NCI-H2107 (cell line): ENCODE measurements around the gene CACNA2D2.

Experiments used
- DNase-seq: peaks from one replicate; lab custom pipeline; 2025; lab: John Stamatoyannopoulos, UW

The CACNA2D2 gene

DNA sequence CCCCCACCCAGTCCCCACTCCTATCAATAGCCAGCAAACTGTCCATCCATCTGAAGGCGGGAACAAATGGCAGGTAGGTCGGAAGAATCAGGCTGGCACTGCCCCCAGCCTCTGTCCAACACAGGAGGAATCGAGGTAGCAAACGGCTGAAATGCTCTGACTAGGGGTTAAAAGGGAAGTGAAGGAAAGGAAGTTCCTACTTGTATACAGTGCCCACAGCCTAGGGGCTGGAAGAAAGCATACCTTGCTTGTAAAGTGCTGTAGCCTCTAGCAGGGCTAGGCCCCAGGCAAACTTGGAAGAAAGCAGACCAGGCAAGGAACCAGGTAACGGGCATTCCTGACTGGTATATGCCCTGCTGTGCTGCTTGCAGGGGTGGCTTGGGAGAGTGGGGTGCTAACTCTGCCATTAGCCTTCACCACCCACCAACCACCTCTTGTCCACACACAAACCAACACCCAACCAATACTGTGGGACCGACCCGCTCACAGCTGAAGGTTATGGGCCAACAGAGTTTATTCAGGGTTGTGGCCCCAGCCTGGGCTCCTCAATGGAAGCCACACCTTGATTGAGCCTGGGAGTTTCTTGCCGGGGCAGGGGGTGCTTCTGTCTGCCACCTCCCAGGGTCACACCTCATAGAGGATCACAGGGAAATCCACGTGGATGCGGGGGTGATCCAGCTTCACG is 177.8 kb downstream of the CACNA2D2 start:
- DNase-seq, result no peak

DNA sequence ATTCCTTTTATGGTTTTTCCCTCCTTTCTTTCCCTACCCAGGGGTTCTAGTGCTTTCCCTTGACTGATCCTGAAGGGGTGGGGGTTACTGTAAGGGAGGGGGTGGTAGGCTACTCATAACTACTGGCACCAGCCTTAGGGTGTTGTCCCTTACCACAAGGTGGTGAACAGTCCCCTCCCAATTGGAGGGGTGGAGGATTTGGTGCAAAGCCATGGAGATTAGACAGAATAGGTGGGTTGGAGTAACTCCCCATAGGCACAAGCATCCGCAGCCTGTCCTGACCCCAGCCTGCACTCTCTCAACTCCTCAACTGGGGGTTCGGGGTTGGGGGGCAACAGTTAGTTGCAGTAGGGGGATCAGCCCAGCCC is 178.3 kb downstream of the CACNA2D2 start:
- DNase-seq, result no peak

DNA sequence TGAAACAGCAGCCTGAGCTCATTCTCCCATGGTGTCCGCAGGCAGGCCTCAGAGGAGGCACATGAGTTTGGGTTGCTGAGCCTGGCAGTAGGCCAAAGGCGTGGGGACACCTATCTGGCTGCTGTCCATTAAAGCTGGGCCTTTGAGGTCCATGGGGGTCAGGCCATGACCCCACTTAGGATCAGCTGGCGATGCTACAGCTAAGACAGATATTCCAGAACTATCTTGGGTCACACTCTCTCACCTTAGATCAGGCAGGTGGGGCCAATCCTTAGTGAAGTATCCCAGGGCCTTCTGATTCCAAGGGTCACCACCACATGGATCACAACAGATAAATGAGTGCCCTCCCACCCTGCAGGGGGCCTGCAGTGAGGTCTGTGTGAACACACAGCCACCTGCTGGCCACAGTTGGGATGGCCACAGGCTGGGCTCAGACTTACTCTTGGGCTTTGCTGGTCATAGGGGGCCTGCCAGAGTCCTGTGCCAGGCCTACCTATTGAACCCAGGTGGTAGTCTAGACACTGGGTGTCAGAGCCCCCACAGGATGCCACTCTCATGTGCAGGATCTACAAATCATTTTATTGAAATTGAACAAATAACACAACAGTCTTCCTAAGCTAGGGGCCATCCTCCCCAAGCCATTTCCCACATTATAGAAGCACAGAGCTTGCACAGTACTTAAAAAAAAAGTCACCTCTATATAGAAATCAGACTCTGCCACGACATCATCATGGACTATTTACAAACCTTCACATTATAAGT is 178.9 kb downstream of the CACNA2D2 start:
- DNase-seq, result no peak

DNA sequence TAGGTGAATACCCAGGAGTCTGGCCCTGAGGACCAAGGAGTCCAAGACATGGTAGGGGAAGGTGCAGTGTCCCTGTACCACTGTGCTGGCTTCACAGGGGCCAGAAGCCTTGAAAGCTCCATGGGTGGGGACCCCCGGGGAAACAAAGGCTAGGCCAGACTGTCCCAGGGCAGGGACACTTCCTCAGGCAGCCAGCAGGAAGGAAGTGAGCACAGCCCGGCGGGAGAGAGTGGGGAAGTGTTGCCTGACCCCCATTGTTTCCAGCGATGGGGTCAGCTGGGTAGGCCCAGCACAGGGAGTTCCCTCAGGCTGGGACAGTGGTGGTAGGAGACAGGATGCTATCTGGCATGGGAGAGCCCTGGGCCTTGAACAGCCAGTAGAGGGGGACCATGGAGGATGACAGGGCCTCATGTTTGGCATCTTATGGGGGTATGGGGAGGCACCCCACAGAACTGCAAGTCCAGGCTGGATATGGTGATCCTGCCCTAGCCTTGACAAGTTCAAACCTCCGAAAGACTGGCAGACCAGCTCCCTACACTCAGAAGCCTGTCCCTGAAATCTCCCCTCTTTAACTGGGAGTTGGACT is 179.7 kb downstream of the CACNA2D2 start:
- no peak for DNase-seq

DNA sequence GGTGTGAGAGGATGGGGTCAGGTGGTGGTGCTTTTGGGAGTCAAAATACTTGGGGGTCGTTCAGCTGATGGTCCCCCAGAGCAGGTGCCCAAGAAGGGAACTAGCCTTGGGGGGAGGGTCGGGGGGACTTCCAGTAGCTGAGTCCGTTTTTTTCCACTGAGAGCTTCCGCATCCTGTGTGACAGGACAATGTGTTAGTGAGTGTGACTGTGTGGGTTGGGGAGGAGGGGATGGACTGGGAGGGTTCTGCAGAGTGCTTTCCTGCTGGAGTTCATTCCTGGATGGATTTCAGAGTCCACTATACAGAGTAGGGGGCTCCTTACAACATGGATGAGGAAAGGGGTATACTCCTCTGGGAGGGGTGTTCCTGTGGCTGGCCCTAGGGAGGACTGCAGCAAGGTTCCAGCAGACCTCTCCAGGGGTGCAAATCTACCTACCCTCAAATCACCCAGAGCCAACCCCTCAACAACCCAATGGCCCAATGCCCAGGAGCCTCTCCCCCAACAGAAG is 180.3 kb downstream of the CACNA2D2 start:
- no peak for DNase-seq

DNA sequence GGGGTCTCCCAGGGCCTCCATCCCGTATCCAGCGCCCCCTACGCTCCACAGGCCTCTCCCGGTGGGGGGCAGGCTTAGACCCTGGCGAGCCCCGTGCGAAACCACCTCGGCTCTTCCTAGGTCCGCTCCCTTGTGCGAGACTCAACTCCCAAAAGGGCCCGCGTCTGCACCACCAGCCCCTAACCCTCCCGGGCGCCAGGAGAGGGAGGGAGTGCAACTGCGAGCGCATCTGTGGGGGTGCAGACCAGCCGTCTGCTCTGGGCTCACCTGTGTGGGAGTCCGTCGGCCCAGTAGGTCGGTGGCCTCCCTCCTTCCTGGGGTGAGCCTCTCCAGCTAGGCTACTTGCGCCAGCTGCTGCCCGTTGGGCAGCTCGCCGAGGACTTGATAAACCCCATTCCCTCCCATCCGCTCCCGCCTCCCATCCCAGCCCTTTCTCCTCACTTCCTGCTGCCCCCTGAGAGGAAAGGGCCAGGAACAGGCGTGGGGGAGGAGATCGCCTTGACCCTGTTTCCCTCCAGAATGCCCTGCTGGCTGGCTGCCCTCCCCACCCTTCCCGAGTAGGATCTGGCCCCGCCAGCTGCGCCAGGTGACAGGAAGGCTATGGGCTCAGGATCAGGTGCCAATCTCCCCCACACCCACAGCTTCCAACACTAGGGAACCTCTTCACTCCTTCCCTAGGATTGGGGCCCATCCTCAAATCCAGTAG is 180.9 kb downstream of the CACNA2D2 start, which contains the start of gene HYAL2:
TSS of gene HYAL2 (minus strand) at position 360 of the 706 bp plus-strand sequence. CDS start 2,256 bp downstream, outside the sequence.
- no peak for DNase-seq

DNA sequence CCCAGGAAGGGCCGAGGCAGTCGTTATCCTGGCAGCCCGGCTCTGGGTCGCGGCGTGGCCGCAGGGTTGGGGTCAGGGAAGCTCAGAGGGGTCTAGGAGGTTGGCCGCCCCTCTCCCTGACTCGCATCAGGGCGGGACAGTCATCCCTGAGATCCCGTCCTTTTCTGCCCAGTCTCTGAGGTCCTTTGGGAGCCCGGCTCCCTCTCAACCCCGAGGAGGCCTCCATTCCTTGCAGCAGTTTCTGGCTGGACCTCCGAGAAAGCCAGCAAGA is 181.4 kb downstream of the CACNA2D2 start:
- DNase-seq, result no peak

DNA sequence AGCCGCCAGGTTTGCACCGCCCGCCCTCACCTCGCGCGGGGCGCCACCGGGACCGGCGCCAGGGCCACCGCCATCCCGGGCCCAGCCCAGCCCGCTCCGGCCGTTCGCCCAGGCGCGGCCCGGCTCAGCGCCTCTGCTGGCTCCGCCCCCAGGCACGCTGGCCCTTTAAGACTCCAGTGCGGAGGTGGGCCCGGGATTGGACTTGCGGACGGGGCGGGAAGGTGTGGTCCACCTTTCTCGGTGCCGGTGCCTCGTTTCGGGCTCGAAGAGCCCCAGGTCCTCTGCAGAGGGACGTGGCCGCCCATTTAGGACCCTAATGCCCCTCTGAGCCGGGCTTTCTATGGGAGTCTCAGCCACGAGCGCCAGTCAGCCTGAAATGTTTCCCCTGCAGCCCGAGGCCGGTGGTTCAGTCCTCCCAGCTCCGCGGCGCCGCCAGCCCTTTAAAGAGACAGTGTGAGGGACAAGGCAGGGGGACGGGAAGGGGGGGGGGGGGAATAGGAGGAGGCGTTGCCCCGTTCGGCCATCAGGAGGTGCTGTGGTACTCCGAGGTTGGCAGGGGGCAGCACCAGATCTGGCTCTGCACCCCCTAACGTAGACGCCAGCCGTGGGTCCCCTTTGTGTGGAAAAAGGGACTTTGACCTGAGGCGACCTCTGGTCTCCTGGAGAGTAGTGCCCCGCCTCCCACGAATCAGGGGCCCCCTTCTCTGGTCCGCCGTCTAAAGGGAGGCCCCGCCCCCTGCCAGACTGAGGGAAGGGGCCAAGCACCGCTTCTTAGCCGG is 181.9 kb downstream of the CACNA2D2 start:
- peak; percentile 51 for DNase-seq

DNA sequence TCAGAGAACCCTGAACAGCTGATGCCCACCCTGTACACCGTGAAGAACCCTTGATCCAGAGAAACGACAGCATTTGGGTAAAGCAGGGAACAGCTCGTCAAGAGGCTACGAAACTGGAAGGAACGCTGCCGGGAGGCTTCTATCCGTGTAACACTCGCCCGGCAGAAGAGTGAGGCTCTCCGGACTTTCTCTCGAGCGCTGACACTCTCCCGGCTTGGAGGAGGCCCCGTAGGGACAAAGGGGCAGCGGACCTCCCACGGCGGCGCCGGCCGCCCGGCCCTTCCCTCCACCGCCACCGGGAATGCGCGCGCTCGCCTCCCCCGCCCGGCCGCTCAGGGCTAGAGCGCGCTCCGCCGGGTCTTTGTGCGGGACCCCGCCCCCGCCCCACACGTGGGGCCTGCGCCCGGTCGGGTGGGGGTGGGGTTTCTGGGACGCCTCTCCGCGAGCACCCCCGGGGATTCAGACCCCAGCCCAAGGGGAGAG is 182.5 kb downstream of the CACNA2D2 start:
- no peak for DNase-seq

DNA sequence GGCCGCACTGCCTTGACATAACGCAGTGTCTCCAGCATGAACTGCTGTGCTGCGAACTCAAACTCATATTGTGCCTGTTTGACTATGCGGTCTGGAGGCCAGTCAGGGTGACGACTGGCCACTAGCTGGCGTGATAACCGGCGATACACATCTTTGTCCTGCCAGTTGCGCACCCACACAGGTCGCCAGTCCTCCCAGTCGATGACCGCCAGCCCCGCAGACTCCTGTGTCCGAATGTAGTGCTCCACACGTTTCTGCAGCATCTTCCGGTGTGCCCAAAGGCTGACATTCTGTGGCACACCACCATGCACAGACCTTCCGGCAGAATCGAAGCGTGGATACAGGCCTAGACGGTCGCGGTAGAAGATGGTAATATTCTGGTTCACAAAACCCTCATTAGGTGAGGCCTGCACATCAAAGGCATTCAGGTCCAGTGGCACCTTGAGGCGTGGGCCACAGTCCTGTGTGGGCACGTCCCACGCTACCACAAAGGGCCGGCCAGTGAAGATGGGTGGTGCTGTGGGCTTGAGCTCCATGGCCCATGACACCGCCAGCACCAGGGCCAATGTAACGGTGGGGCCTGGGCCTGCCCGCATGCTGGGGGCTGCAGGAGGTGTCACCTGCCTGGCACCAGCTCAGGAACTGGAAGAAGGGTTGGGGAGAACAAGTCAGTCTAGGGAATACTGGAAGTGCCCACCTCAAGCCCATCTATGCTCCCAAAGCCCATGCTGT is 183.4 kb downstream of the CACNA2D2 start:
- no peak for DNase-seq

DNA sequence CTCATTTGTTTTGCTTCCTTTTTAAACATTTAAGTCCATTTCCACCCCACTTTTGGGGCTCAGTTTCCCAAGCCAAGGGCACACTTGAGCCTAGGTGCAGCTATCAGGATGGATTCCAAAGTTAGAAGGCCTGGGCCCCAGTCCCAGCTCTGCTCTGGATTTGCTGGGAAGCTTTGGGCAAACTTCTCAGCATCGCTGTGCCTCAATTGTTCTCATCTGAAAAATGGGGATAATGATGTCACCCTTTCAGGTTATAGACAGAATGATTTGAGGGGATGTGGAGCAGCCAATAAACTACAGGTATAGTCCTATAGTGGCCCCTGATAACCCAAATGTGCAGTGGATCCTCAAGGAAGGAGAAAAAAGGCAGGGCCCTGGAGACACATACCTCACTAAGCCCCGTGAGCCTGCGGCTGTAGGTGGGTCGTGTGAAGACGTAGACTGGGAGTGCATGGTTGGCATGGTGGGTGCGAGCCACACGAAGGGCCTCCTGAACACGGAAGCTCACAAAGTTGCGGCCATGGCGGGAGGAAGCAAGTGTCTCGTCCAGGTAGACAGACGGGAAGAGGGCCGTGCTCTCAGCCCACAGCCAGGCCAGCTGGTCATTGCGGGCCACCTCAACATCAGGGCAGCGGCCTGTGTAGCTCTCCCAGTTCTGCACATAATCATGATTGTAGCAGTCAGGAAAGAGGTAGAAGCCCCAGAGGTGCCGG is 184.1 kb downstream of the CACNA2D2 start:
- no peak for DNase-seq

DNA sequence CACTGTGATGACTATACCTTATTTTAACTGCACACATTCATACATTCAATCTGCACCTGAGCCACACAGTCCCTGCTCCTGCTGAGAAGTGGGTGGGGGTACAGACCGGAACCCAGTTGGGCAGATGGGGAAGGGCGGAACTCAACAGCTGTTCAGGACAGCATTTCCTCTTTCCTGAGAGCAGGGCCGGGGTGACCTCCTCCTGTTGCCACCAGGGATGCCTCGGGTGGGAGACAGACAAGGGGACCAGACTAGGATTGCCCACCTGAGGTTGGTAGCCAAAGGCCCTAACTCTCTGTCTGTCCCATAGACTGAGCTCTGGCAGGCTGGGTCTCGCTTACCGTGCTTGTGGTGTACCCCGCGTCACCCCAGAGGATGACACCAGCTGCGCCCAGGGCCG is 184.8 kb downstream of the CACNA2D2 start:
- no peak for DNase-seq

DNA sequence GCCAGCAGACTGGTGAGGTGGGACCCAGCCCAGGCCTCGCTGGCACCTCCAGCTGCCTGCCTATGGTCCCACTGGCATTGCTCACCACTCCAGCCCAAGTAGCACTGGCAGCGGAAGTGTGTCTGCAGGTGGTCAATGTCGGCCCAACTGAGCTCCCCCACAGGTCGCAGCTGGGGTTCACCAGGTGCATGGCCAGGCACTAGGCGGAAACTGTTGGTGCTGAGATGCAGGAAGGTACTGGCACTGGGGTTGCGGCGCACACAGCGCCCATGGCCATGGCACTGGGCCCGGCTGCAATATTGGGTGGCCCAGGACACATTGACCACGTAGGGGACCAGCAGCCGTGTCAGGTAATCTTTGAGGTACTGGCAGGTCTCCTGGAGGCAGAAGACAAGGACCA is 185.3 kb downstream of the CACNA2D2 start:
- DNase-seq, result no peak

DNA sequence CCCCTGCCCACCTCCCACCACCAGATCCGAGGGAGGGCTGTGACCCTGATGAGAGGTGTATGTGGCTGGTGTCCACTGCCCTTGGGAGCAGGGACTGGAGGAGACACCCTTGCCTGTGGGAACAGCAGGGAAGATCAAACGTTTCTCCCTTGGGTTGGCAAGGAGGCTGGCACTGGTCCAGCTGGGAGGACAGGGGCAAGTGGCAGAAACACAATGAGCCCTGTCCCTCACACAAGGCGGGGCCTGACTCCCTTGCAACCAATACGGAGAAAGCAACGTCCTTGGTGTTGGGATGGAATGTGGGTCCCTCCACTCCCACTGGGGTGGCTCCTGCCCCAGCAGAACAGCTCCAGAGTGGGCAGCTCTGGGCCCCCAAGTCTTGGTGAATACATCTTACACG is 186.1 kb downstream of the CACNA2D2 start:
- no peak for DNase-seq

DNA sequence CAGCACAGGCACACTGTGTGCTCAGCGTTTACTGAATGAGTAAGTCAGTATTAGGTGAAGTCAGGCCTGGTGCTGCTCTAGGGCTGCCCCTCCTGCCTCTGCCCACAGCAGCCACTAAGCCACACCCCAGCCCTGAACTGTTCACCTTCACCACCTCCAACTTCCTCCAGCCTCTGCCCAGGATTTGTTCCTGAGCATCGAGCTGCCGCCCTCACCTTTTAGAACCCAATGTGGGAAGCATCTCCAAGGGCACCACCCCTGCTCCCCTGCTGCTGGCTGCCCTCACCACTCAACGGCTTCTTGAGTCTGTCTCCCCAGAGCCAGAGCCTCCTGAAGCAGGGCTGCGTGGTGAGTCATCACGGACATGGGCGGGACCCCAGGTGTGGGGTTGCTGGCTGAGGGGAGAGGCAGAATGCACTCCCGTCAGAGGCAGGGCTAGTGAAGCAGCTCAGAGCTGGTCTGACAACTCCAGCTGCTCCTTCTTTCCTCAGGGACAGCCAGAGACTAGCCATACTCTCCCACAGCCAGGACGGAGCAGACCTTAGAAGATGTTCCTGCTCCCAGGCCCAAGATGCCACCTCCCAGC is 186.7 kb downstream of the CACNA2D2 start:
- DNase-seq, result no peak

DNA sequence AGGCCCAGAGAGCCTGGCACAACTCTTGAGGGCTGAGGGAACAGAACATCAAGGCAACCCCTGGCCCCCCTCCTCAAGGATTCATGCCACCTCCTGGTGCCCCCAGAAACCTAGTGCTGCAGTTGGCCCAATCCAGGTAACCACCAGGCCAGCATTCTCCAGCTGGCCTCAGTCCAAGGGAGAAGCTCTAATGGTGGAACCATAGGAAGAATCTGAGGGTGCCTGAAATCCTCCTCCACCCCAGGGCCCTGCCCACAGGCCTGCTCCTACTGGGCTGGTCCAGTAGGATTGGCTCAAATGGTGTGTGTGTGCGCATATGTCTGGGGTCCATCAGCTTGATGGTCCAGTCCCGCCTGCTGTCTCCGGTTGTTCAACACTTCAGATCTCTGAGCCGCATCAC is 188.6 kb downstream of the CACNA2D2 start:
- DNase-seq, result no peak

DNA sequence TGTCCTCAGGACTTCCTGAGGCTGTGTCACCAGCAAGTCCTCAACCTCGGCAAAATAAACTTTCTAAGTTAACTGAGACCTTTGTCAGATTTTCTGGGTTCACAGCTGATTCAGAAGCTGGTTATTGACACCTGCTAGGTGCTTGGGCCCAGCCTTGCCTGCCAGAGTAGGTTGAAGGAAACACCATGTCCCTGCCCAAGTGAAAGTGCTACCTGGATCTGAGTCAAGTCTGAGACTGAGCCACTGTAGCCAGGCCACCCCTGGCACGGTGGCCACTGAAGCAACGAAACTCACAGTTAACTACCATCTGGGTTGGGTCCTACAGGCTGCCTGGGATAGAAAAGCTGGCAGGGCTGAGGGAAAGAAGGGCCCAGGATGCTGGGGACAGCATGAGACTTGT is 189.1 kb downstream of the CACNA2D2 start:
- DNase-seq, result no peak
